Measurements from ENCODE around the gene VASP.

The VASP gene

DNA sequence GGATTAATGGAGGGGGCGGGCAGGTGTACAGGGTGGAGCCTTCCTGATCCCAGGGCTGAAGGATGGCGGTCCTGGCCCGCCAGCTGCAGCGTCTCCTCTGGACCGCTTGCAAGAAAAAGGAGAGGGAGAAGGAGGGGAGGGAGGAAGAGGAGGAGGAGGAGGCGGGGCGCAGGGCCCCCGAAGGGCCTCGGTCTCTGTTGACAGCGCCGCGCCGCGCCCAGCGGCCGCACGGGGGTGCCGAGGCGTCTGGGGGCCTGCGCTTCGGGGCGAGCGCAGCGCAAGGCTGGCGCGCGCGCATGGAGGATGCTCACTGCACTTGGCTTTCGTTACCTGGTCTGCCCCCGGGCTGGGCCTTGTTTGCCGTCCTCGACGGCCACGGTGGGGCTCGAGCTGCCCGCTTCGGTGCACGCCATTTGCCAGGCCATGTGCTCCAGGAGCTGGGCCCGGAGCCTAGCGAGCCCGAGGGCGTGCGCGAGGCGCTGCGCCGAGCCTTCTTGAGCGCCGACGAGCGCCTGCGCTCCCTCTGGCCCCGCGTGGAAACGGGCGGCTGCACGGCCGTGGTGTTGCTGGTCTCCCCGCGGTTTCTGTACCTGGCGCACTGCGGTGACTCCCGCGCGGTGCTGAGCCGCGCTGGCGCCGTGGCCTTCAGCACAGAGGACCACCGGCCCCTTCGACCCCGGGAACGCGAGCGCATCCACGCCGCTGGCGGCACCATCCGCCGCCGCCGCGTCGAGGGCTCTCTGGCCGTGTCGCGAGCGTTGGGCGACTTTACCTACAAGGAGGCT, 8.7 kb upstream of the VASP start, which contains the start of gene PPM1N:
Gene PPM1N, plus strand, starts transcription at position 33 of the 785 bp plus-strand sequence. Its CDS starts 30 bp downstream, at position 63.
- TF ChIP-seq, protein P1, sequence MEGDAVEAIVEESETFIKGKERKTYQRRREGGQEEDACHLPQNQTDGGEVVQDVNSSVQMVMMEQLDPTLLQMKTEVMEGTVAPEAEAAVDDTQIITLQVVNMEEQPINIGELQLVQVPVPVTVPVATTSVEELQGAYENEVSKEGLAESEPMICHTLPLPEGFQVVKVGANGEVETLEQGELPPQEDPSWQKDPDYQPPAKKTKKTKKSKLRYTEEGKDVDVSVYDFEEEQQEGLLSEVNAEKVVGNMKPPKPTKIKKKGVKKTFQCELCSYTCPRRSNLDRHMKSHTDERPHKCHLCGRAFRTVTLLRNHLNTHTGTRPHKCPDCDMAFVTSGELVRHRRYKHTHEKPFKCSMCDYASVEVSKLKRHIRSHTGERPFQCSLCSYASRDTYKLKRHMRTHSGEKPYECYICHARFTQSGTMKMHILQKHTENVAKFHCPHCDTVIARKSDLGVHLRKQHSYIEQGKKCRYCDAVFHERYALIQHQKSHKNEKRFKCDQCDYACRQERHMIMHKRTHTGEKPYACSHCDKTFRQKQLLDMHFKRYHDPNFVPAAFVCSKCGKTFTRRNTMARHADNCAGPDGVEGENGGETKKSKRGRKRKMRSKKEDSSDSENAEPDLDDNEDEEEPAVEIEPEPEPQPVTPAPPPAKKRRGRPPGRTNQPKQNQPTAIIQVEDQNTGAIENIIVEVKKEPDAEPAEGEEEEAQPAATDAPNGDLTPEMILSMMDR (IDR thresholded peaks at IDR 0.05; ENCODE audit: insufficient read depth, low read depth, low read length, missing control alignments), result peak; percentile 46
- DNase-seq (ENCODE audit: low read depth), result peak; percentile 79

DNA sequence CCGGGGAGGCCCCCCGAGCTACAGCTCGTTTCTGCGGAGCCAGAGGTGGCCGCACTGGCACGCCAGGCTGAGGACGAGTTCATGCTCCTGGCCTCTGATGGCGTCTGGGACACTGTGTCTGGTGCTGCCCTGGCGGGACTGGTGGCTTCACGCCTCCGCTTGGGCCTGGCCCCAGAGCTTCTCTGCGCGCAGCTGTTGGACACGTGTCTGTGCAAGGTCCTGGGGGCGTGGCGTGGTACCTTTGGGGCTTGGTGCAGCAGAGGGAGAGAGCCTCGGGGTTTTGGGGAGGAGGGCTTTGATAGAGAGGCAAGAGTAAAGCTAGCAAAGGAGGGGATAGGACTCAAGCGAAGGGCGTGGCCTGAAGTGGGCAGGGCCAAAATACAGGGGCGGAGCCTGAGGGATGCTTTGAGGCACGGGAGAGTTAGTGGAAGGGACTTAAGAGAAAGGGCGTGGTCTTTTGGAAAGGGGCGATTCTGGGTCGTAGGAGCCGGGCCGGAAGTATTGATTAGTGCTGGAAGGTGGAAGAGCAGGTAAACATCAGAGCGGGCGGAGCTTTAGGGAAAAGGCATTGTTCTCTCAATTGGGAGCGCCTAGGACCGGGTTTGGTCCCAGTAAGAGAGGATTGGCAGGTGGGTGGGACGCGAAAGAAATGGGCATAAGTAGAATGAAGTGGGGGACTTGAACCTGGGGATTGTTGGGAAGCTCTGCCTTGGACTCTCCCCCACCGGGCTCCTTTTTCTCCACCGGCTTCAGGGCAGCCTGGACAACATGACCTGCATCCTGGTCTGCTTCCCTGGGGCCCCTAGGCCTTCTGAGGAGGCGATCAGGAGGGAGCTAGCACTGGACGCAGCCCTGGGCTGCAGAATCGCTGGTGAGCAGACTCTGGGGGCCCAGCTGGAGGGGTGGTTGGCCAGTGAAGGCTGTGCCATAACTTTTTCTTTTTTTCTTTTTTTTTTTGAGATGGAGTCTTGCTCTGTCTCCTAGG, 7.8 kb upstream of the VASP start:
- TF ChIP-seq, protein P1 (IDR thresholded peaks at IDR 0.05; ENCODE audit: insufficient read depth, low read depth, low read length, missing control alignments), result no peak
- H3K4me3 ChIP-seq (ENCODE audit: low read depth, low read length), result peak overlapping the region; percentile 59
- DNase-seq (ENCODE audit: low read depth), result peak; percentile 87

More for the DNA sequence above, 8.7 kb upstream of the VASP start, which contains the start of gene PPM1N:
- peak within 1 kb of the TSS; percentile 59 for H3K4me3 ChIP-seq (ENCODE audit: low read depth, low read length)

DNA sequence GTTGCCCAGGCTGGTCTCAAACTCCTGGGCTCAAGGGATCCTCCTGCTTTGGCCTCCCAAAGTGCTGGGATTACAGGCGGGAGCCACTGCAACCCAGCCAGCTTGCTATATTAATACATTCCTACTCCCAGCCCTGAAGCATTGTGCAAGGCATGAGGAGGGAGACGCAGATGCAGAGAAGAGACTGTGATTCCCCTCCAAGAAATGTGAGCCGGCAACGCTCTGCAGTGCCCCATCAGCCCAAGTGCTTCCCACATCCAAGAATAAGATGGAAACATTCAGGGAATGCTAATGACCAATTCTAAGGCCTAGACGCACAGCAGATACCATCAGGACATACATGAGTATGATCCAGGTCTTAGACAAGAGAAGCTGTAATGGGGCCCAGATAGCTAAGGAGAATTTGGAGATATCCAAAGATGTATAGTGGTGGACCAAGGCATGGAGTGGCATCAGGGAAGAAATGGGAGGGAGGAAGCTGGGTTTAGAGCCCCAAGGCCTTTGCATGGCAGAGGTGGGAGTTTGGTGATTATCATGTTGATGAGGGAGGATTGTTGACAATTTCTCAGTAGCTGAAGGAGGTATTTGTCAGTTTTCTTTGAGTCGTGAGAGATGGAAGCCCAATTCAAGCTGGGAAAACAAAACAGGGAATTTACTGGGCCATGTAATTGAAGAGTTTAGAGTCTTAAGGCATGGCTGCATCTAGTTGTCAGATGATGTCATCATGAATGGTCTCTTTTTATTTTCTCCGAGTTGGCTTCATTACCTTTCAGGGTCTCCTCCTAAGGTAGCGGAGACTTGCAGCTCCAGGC, 6.2 kb upstream of the VASP start:
- TF ChIP-seq, protein P1 (IDR thresholded peaks at IDR 0.05; ENCODE audit: insufficient read depth, low read depth, low read length, missing control alignments), result no peak
- no peak overlapping the region for H3K4me3 ChIP-seq (ENCODE audit: low read depth, low read length)
- DNase-seq (ENCODE audit: low read depth), result no peak

DNA sequence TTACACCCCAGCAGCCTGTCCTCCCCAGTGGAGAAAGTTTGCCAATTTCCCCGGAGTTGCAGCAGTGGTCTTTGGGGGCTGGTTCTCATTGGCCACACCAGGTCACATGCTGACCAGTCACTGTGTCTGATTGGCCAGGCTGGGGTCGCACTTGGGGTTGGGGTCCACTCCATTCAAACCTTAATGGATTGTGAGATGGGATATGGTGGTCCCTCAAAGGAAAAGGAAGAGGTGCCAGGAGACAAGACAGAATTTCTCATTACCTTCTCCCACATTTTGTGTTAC, 5.6 kb upstream of the VASP start:
- DNase-seq (ENCODE audit: low read depth), result no peak
- no peak overlapping the region for H3K4me3 ChIP-seq (ENCODE audit: low read depth, low read length)
- TF ChIP-seq, protein P1 (IDR thresholded peaks at IDR 0.05; ENCODE audit: insufficient read depth, low read depth, low read length, missing control alignments), result no peak

DNA sequence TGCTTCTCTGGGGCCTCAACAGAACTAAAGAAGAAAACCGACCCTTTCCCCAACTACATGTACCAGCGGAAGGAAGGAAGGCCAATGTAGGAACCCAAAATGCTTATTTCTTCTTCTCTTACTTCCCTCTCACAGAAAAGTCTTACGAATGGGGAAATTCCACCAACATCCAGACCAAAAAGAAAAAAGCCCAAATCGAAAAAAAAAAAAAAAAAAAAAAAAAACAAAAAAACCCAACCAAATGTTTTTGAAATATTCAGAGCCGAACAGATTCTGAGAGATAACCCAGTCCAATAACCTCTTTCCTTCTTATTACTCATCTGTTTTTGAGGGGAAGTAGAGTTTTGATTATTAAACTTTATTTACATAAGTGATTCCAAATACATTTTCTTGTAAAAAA, 5.2 kb upstream of the VASP start:
- TF ChIP-seq, protein P1 (IDR thresholded peaks at IDR 0.05; ENCODE audit: insufficient read depth, low read depth, low read length, missing control alignments), result no peak
- no peak for DNase-seq (ENCODE audit: low read depth)
- H3K4me3 ChIP-seq (ENCODE audit: low read depth, low read length), result no peak overlapping the region

DNA sequence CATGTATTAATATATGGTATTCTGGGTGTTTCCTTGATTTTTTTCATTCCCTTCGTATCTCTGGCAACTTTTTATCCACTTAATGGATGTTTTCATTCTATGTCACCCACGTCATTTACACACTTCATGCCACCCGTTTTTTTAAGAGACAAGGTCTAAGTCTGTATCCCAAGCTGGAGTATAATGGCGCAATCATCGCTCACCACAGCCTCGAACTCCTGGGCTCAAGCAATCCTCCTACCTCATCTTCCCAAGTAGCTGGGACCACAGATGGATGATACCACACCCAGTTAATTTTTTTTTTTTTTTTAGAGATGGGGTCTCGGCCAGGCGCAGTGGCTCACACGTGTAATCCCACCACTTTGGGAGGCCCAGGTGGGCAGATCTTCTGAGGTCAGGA, 3.4 kb upstream of the VASP start:
- DNase-seq (ENCODE audit: low read depth), result no peak
- TF ChIP-seq, protein P1 (IDR thresholded peaks at IDR 0.05; ENCODE audit: insufficient read depth, low read depth, low read length, missing control alignments), result no peak
- H3K4me3 ChIP-seq (ENCODE audit: low read depth, low read length), result no peak overlapping the region

Measured in GM12865 (cell line).